Measurements from ENCODE around the gene UBA3.

The UBA3 gene

DNA sequence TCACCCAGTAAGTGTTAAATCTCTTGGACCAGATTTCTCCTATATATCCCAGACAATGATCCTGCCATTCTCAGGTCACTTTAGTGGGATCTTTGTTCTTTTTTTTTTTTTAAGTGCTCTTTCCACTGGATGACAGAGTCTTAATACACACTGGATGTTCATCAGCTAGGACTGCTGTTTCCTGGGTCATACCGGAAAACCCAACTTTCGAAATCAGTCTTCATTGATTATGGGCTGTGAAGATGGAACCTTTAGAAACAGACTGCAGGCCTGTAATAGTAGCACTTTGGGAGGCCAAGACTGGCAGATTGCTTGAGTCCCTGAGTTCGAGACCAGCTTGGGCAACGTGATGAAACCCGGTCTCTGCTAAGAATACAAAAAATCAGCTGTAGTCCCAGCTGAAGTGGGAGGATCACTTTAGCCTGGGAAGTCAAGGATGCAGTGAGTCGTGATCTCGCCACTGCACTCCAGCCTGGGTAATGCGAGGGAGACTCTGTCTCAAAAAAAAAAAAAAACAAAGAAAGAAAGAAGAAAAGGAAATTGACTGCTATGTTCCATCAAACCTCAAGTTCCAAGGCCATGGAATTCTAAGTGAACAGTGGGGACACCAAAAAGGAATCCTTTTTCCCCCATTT lies 69.0 kb downstream of the UBA3 start:
- DNase-seq, result no peak

DNA sequence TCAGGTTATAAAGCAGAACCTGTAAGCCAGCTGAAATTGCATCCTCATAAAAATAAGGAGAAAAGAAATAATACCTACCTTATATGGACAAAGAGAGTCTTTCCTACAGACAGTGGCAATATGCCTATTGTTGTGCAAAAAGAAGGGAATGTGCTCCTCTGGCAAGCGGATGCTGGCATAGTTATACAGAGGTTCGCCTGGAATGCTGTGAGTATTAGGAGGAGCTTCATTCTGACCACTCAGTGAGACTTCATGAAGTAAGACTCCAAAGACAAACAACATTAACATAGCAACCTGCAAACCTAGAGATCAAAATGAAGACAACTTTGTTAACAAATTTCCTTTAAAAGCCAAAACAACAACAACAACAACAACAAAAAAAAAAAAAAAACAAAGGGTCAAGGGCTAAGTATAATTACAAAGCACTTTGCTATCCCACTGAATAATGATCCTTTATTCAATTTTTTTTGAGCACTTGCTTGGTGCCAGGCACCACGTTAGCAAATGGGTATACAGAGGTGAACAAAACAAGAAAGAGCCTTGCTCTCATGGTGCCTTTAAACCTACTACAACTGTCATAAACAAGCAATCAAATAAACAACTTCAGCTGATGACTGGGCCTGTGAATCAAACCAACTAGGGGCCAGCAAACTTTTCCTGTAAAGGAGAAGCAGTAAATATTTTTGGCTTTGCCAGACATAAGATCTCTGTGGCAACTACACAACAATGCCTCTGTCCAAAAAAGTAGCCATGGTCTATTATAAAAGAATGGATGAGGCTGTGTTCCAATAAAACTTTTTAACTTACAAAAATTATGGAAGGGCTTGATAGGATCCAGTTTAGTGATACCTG lies 70.4 kb downstream of the UBA3 start:
- DNase-seq, result no peak

DNA sequence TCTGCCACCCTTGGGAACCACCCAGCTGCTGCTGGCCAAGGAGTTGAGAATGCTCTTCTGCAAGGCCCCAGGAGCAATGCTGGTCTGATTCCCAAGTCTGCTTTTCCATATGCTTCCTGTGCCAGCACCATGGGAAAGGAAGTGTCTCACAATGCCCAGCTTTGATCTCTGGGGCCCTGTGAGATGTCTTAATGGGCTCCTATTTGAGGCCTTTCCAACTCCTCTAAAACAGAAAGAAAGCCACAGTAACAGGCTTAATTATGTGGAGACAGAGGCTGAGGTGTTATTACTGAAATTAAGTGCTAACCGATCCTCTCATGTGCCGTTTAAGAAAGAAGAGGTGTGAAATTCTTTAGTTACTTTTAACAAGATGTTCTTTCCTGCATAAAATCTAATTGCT lies 71.2 kb downstream of the UBA3 start:
- no peak for DNase-seq

DNA sequence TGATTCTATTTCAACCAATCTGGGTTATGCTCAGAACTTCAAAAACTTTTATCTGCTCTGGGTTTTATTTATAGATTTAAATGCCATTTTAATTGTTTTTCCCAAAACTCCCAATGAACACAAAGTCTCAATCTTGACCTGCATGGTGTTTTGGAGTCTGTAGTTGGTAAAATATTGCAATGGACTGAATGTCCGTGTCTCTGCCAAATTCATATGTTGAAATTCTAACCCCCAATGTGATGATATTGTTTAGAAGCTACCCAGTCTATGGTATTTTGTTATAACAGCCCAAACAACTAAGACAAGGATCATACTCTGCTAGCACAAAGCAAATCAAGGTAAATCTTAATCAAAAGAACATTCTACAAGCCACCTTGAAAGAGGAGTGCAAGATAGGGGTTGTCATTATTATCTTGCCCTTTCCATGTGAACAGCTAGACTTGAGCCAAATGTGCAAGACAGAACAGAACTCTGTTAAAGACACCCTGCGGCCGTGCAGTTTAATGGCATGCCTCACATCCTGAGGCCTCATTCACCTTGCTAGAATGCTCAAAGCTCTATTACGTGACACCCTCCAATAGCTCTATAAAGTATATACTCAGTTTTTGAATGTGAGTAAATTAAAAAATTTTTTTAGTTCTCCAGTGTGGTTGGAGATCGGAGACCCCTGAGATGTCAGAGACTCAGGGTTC lies 74.2 kb downstream of the UBA3 start:
- DNase-seq, result no peak

DNA sequence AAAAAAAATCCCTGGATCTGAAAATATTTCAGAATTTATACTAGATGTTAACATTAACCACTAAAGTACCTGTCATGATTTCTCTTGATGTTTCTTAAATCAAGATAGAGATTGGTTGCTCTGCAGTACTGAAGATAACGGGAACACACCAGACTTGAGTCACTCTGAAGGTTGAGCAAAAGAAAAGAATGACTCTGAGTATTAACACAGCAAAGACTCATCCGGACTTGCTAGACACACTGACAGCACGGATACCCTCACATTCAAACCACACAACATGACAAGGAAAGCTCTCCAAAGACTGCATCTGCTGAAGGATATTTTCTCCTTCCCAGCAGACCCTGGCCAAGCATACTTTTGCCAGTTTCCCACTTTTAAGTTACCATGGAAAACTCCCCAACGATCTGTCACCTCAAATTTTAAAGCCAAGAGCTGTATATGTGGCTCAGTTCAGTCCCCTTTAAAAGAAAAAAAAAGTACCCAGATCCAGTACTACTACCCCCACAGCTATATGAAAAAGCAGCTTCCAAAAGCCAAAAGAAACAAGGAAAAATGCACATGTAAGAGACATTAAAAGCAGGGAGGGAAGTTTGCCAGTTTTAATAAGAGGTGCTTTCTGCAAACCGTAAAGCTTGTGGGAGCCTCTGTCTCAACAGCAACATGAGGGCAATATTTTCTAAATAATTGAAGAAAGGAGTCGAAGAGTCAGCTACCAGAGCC lies 74.9 kb downstream of the UBA3 start:
- DNase-seq, result no peak
